Prostate gland (tissue), 2 donors: ENCODE measurements around the gene COL2A1.

ENCODE experiments used
- CTCF ChIP-seq, 4 experiments: fragments of 200-600 bp in 2 of 4; fragments of 450-650 bp in 2 of 4; sonication (generic) in 2 of 4; IDR thresholded peaks; 1 replicate in 3 of 4; 2 replicates in 1 of 4; pipeline ENCODE4 v1.5.1; 2016 to 2019; ENCODE audit warnings: antibody characterized with exemption in 4 of 4, mild to moderate bottlenecking in 2 of 4, moderate library complexity in 2 of 4
- POLR2AphosphoS5 ChIP-seq: sonication (generic); formaldehyde crosslinking; IDR thresholded peaks from one replicate; pipeline ENCODE4 v1.6.1; 2017; ENCODE audit warnings: antibody characterized with exemption

GRCh38 chr12:47982311-47982710 lies 22.0 kb downstream of the COL2A1 start:
- TF ChIP-seq CTCF (IDR thresholded peaks at IDR 0.05) = no peak
- TF ChIP-seq POLR2AphosphoS5 = no peak
